D721Med (cell line): ENCODE results near the gene SPATS2L.

ENCODE experiments used
- DNase-seq: peaks from one replicate; pipeline ENCODE4 v3.0.0; 2011; ENCODE audit warnings: low spot score; ENCODE audit not compliant: insufficient read length
- FAIRE-seq: peaks from 2 replicates; lab custom pipeline; 2011; peaks lifted over from hg19 to GRCh38; lab: Jason Lieb, UNC
- CTCF ChIP-seq: IDR thresholded peaks from 2 replicates; pipeline ENCODE4 v1.5.1; 2012; ENCODE audit warnings: mild to moderate bottlenecking, control low read depth; ENCODE audit not compliant: insufficient read depth; ENCODE audit errors: missing control alignments

Gene SPATS2L

GRCh38 chr2:200463452-200463851, 157.0 kb downstream of the SPATS2L start:
- DNase-seq: no peak
- no peak for FAIRE-seq
- TF ChIP-seq CTCF: no peak

GRCh38 chr2:200466425-200467418, 160.2 kb downstream of the SPATS2L start:
- DNase-seq (no peak), FAIRE-seq (no peak)
- no peak for TF ChIP-seq CTCF

- FAIRE-seq: no peak
- DNase-seq: no peak
- no peak for TF ChIP-seq CTCF
These were observed 161.6 kb downstream of the SPATS2L start for GRCh38 chr2:200467806-200468681.

GRCh38 chr2:200469708-200470211, 163.3 kb downstream of the SPATS2L start:
- FAIRE-seq (no peak), DNase-seq (no peak)
- TF ChIP-seq CTCF: no peak

GRCh38 chr2:200470230-200470629, 163.7 kb downstream of the SPATS2L start:
- no peak for TF ChIP-seq CTCF
- FAIRE-seq (no peak), DNase-seq (no peak)

GRCh38 chr2:200471324-200471848, 164.9 kb downstream of the SPATS2L start:
- DNase-seq (peak; percentile 44), FAIRE-seq (no peak)
- TF ChIP-seq CTCF: peak; percentile 48
